Heart left ventricle (tissue), 13 donors: ENCODE measurements around the gene KRI1.
"Not testable (repeated sequence)": the region's sequence is repeated elsewhere in the genome, so short reads cannot be mapped to it uniquely, and the experiment has no call there.

Source experiments
- CTCF ChIP-seq, 12 donors: fragments of 200-600 bp; sonication (generic) in 4 of 12; IDR thresholded peaks; one replicate each; pipeline versions ENCODE4 v1.5.0 to v1.8.0; 2018 to 2022; ENCODE audit warnings: antibody characterized with exemption in 12 of 12, mild to moderate bottlenecking in 5 of 12
- POLR2A ChIP-seq, 2 donors: fragments of 450-650 bp; IDR thresholded peaks; one replicate each; pipeline ENCODE4 v1.6.1; 2017; ENCODE audit warnings: antibody characterized with exemption in 2 of 2, mild to moderate bottlenecking in 2 of 2, moderate library complexity in 2 of 2
- donor health status: ischemic (EF 13 %, LVEDD 7.1; RV severe dilation, severe dysfunction).
- donor health status: DM: no; HTN: yes; CAD: no.
- donor health status: DM: no; HTN: no; CAD: no.
- donor health status: ischemic (EF 25% LVEDD 6.9; RV normal size, moderate dysfunction).
- donor health status: ischemic (EF 25% LVEDD 5.7; RV mildly dilated, moderate dysfunction).
- donor health status: ischemic (EF 35%, LVEDD 5.7; RV mildly dilated, moderate dysfunction).
- donor health status: nonischemic (EF 11% LVEDD 7.7; RV severe dilation, severe dysfunction).
- donor health status: DM: yes; HTN: yes; CAD: no.
- donor health status: PGD.
- donor health status: ischemic (EF 29% LVEDD 5.4; RV normal size, mild dysfunction).
- donor health status: nonischemic (EF 23%, LVEDD 6.1; RV moderate dilation, normal function).

DNA sequence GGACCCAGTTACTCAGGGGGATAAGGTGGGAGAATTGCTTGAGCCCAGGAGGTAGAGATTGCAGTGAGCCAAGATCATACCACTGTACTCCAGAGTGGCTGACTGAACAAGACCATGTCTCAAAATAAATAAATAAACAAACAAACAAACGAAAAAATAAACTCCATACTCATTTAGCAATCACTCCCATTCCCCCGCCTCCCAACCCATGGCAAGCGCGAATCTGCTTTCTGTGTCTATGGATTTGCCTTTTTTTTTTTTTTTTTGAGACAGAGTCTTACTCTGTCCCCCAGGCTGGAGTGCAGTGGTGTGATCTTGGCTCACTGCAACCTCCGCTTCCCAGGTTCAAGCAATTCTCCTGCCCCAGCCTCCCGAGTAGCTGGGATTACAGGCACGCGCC lies 38.9 kb downstream of the KRI1 start:
- not testable (repeated sequence) for TF ChIP-seq POLR2A, CTCF (IDR thresholded peaks at IDR 0.05)
